SIG-M5 treated with dmso at 0.1 percent for 504 hours (cell line): ENCODE results near the gene SMLR1.
A peak's percentile ranks its signal among the peaks of the same experiment; 100 is the strongest.

Experiments
- DNase-seq: peaks from one replicate; lab custom pipeline; 2025; ENCODE audit not compliant: unreplicated experiment; lab: John Stamatoyannopoulos, UW

SMLR1 gene

GRCh38 chr6:130849594-130849993, 22.4 kb downstream of the SMLR1 start:
- no peak for DNase-seq

- DNase-seq, result no peak
These were observed 23.8 kb downstream of the SMLR1 start for GRCh38 chr6:130851026-130851425.

- no peak for DNase-seq
These were observed 25.8 kb downstream of the SMLR1 start for GRCh38 chr6:130852844-130853554.

DNA sequence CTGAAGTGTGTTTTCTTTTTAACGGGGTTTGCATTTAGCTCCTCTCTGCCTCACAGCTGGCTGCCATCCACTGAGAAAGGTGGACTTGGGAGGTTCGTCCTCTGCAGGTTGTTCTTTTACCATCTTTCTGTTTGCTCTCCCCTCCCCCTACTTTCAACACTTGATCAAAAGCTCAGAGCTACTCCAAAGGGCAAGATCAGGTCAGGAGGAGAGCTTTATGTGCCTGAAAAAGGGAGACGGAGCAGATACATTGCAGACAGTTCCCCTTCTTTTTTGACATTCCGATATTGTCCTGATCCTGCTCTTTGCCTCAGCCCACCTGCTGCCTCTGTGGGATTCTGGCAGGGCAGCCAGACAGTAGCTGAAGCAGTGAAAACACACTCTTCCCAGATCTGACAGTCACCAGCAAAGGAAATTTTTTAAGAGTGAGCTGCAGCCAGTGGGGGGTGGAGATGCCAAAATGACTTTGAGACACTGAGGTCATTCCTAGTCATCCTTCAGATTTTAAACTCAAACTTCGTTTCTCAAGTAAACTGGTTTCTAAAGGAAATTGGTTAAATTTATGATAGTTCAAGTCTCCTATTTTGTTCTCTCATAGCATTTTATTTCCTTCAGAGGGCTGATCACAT, 26.5 kb downstream of the SMLR1 start:
- no peak for DNase-seq

GRCh38 chr6:130858054-130858453, 30.8 kb downstream of the SMLR1 start:
- DNase-seq, result no peak

- DNase-seq, result no peak
These were observed 31.4 kb downstream of the SMLR1 start for GRCh38 chr6:130858498-130859160.

DNA sequence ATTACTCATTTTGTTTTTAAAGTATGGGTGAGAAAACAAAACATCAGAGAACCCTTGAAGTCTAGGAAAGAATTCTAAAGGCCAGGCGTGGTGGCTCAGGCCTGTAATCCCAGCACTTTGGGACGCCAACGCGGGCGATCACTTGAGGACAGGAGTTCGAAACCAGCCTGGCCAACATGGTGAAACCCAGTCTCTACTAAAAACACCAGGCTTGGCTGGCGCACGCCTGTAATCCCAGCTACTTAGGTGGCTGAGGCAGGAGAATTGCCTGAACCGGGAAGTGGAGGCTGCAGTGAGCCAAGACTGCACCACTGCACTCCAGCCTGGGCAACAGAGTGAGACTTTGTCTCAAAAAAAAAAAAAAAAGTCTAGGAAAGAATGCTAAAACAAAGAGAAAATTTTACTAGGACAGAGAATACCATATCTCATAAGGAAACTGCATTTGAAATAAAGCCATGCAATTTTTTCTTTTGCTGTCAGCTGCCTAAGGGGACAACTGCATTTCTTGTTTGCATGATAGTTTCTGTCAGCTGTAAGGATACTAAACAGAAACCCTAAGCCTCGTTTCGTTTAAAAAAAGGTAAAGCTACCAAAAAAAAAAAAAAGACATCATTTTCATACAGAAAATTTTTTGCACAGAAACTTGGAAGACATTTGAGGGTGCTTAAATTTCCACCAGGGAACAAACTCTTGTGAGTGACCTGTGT, 32.1 kb downstream of the SMLR1 start:
- DNase-seq, result no peak

DNA sequence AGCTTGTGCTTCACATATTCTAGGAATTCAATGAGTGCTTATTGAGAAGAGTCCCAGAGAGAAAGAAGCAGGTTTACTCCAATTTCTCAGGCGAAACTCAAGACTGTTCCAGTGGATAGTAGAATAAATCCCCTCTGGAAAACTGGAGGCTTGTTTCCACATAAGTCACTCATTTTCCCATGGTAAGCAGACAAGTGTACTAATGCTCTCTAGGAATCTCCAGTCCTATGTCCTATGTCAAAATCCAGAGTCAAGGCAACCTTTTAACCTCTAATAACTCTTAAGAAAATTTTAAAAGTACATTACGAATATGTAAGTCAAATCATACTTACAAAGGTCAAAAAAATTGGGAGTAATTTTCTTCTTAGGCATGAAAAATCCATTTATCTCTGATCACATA, 35.2 kb downstream of the SMLR1 start:
- DNase-seq, result no peak

DNA sequence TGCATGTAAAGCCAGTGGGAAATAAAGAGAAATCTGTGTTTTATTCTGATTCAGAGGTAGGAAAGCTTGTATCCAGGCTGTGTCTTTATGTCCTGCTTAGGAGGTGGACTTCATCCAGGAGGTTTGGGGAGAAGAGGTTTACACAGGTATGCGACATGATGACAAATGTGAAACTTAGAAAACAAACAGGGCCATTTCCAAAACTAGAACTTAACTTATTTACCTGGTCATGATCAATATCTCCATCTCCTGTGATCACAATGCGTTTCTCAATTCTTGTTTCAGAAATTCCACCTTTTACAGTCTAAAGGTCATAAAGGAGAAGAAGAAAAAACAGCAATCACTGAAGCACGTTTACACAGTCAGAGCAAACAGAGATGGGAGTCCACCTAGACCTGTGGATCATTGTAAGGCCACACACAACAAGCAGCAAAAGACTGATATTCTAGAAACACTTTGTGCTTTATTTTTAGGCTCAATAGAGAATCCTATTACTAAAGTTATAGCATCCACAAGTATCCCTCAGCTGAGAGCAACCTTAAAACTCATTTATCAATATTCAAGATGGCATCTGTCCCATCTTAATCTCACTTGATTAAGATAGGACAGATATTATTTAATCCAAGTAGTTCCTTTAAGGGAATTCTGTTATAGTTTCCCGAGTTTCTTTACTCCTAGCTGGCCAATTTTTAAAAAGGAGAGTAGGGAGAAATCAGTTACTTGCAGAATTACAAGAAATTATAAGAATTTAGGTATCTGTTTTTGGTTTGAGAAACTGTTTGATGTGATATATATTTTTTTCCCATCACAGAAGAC, 36.4 kb downstream of the SMLR1 start:
- no peak for DNase-seq

DNA sequence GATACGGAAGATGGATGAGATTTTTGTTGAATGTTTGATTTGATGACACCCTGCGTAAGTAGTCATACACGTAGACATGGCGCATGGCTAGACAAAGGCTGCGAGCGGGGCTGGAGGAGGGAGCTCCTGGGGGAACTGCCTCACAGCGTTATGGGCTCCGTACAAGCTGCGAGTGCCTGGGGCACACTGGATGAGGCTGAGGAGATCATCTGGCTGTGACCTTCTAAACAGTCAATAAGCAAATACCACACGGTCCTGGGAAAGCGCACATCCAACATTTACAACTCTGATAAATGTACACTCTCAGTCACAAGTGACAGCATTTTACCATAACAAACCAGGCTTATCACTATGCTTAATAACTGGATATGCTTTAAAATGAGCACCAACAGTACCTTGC, 37.1 kb downstream of the SMLR1 start:
- no peak for DNase-seq

- DNase-seq, result no peak
These were observed 38.6 kb downstream of the SMLR1 start for GRCh38 chr6:130865793-130866192.

DNA sequence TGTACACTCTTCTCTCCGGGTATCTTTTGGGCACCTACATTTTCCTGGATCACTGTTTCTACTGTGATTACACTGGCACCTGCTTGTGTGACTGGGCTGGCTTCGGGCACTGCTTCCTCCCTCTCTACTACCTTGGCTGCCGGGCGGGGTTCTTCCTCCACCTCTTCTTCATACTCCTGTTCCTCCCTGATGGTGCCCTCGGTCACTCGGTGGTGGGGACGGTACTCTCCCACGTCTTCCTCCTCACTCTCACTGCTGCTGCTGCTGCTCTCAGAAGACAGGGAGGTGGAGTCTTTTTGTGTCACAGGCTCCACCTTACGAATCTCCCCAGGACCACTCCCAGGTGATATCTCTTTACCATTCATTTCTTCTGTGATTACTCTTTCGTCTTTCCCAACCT, 42.5 kb downstream of the SMLR1 start:
- DNase-seq, result no peak

GRCh38 chr6:130870179-130870880, 43.1 kb downstream of the SMLR1 start:
- DNase-seq, result no peak

DNA sequence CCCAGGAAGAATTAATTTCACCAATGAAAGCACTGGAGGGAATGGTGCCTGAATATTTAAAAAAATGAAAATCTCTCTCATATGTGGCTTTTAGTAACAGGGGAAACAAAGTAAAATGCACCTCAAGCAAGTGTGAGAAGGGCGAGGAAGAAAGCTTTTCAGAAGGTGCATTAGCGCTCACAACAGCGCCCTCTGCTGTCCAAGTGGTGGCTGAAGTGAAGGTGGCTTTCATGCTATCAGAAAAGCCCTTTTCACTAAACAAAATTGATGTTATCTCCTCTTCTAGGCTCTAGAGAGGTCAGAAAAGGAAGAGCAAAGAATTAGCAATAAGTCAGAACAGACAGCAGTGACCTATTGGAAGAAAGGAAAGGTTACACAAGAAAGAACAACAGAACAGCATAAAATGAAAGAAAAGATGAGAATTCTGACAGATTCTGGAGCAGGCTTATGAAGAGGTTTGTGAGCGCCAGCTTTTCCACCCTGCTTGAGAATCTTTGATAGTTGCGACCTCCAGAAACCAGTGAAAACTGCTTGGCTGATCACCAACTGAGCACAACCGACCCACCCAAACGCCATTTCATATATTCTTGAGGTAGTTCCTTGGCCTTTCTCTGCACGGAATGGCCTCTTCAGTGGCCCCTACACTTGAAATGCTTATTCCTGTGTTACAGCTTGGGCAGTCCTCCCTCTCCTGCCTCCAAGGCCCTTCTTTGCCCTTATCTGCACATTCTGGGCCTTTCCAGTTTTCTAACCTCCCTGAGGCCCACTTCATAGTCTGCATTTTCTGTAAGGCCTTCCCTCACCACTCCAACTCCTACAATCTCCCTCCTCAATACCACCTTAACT, 45.3 kb downstream of the SMLR1 start:
- DNase-seq, result peak; percentile 36

DNA sequence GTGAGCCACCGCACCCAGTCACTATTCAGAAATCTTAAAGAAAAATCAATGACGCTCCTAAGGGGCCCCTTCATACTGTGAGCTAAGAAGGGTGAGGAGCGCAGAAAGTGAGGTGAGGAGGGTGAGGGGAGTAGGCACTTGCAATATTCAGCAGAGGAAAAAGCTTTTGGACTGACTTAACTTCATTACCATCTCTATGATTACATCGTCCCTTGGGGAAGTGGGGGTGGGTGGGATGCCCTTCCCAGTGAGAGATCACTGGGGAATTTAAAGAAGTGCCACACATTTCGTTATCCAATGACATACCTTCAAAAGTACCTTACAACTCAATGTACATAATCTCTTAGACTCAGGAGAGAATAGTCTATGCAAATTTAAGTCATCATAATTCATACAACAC, 46.5 kb downstream of the SMLR1 start:
- DNase-seq, result no peak

GRCh38 chr6:130879826-130880225, 52.6 kb downstream of the SMLR1 start:
- no peak for DNase-seq

GRCh38 chr6:130882370-130882769, 55.2 kb downstream of the SMLR1 start:
- DNase-seq, result peak; percentile 26

DNA sequence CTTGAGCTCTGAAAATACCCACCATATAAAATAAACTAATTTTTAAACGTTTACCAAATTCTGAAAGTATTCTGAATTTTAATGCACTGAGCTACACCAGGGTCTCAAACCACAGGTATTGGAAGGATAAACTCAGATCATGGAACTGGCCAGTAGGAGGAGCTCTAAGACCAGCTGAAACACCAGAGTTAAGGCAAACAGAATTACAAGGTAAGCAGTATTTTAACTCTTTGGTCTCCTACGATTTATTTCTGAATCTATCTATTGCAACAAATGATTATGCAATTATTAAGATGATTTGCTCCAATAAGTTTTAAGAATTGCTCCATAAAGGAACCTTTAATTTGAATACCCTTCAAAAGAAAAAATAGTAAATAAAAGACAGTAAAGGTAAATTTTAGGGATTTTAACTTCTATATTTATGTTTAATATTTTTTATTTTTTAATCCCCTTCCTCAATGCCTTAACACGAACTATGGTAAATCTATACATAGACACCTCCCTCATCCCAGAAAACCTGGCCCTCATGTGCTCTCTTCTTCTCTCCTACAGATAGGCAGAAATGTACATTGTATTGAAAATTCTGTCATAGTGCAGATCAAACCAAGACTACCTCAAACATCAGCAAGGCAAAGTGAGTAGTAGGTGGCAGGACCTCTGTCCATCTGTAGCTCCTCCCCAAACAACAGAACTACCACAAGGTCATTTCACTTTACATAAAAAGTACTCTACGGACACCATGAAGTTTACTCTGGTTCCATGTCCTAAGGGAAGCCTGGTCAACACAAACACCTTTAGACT, 58.4 kb downstream of the SMLR1 start:
- DNase-seq, result peak; percentile 76
